Astrocyte (in vitro differentiated cells and primary cell): ENCODE measurements around the gene ELMO1. TPM values are rescaled to one million over a fixed set of nuclear protein-coding genes. Genes with fewer than 3 reads are reported as not detected.

Experiments used
- DNase-seq: peaks from one replicate; pipeline ENCODE4 v3.0.0-alpha.2; 2010; ENCODE audit warnings: low read depth
- FAIRE-seq: peaks from 2 replicates; lab custom pipeline; 2011; peaks lifted over from hg19 to GRCh38; lab: Jason Lieb, UNC
- H2AFZ ChIP-seq: 2 replicates; pipeline ENCODE4 v1.6.0; 2012; ENCODE audit warnings: low read depth, low read length, inconsistent platforms
- H3K27ac ChIP-seq: 2 replicates; pipeline ENCODE4 v1.5.1; 2011; ENCODE audit warnings: low read depth, low read length, inconsistent platforms
- H3K27me3 ChIP-seq: 2 replicates; pipeline ENCODE4 v1.6.0; 2011; ENCODE audit warnings: low read length, inconsistent platforms; ENCODE audit not compliant: insufficient read depth
- H3K36me3 ChIP-seq: 2 replicates; pipeline ENCODE4 v1.5.1; 2011; ENCODE audit warnings: low read length, inconsistent platforms; ENCODE audit not compliant: insufficient read depth
- H3K4me1 ChIP-seq: 2 replicates; pipeline ENCODE4 v1.5.1; 2011; ENCODE audit warnings: low read length, inconsistent platforms; ENCODE audit not compliant: insufficient read depth
- H3K4me2 ChIP-seq: 2 replicates; pipeline ENCODE4 v1.6.0; 2012; ENCODE audit warnings: low read length, inconsistent platforms
- H3K4me3 ChIP-seq: 2 replicates; pipeline ENCODE4 v1.5.1; 2011; ENCODE audit warnings: low read depth, mild to moderate bottlenecking, low read length, inconsistent platforms; ENCODE audit not compliant: insufficient read depth
- H3K79me2 ChIP-seq: 2 replicates; pipeline ENCODE4 v1.6.0; 2012; ENCODE audit warnings: mild to moderate bottlenecking, low read length, inconsistent platforms; ENCODE audit not compliant: insufficient read depth
- H3K9ac ChIP-seq: 2 replicates; pipeline ENCODE4 v1.6.0; 2012; ENCODE audit warnings: mild to moderate bottlenecking, low read length, inconsistent platforms
- H3K9me3 ChIP-seq: 2 replicates; pipeline ENCODE4 v1.5.1; 2012; ENCODE audit warnings: low read depth, mild to moderate bottlenecking, low read length, inconsistent platforms; ENCODE audit not compliant: insufficient read depth
- H4K20me1 ChIP-seq: 2 replicates; pipeline ENCODE4 v1.6.0; 2012; ENCODE audit warnings: low read length, inconsistent platforms; ENCODE audit not compliant: insufficient read depth
- H3K27ac Mint-ChIP-seq: one replicate; pipeline ENCODE4 v1.8.0; 2021; ENCODE audit warnings: mild to moderate bottlenecking, mixed read lengths; ENCODE audit not compliant: unreplicated experiment
- H3K27me3 Mint-ChIP-seq: one replicate; pipeline ENCODE4 v1.8.0; 2021; ENCODE audit warnings: low read depth, mixed read lengths; ENCODE audit not compliant: unreplicated experiment
- H3K36me3 Mint-ChIP-seq: one replicate; pipeline ENCODE4 v1.8.0; 2021; ENCODE audit warnings: low read depth, mixed read lengths; ENCODE audit not compliant: unreplicated experiment
- H3K4me1 Mint-ChIP-seq: one replicate; pipeline ENCODE4 v1.8.0; 2021; ENCODE audit warnings: low read depth, mixed read lengths; ENCODE audit not compliant: unreplicated experiment
- H3K4me3 Mint-ChIP-seq: one replicate; pipeline ENCODE4 v1.8.0; 2021; ENCODE audit warnings: mild to moderate bottlenecking, moderate library complexity, mixed read lengths; ENCODE audit not compliant: unreplicated experiment
- H3K9me3 Mint-ChIP-seq: one replicate; pipeline ENCODE4 v1.8.0; 2021; ENCODE audit warnings: mild to moderate bottlenecking, mixed read lengths; ENCODE audit not compliant: unreplicated experiment
- CTCF ChIP-seq: IDR thresholded peaks from 2 replicates; pipeline ENCODE4 v1.5.1; 2011; ENCODE audit warnings: low read depth, mild to moderate bottlenecking, inconsistent platforms, low read length, moderate library complexity; ENCODE audit not compliant: insufficient read depth
- EZH2 ChIP-seq: IDR thresholded peaks from 2 replicates; pipeline ENCODE4 v1.6.1; 2012; ENCODE audit warnings: mild to moderate bottlenecking, low read length, inconsistent platforms; ENCODE audit not compliant: insufficient read depth
- total RNA-seq: library from RNA; stranded (reverse); gene quantifications from 2 replicates; pipeline ENCODE4 v1.2.1, GENCODE V29; 2021

ELMO1 gene
- total RNA-seq, 1 donor from 2014 or later = 20.4 TPM

GRCh38 chr7:37248396-37248861, 200.2 kb downstream of the ELMO1 start:
- Histone ChIP-seq H3K27ac (no peak overlapping the region), H3K79me2 (no peaks in the 10 kb centered on the region), H3K9ac (no peak overlapping the region), H3K4me3 (no peak overlapping the region), H2AFZ (no peak overlapping the region), H3K4me1 (no peaks in the 10 kb centered on the region), H3K36me3 (no peaks in the 10 kb centered on the region), H4K20me1 (no peaks in the 10 kb centered on the region), H3K27me3 (no peaks in the 10 kb centered on the region), H3K4me2 (no peak overlapping the region), H3K9me3 (no peaks in the 10 kb centered on the region)
- Mint-ChIP-seq H3K4me1 (peaks cover 8% of the 10 kb centered on the region), H3K4me3 (no peak overlapping the region), H3K27ac (no peak overlapping the region), H3K36me3 (no peaks in the 10 kb centered on the region), H3K9me3 (peaks cover 8% of the 10 kb centered on the region), H3K27me3 (no peaks in the 10 kb centered on the region)
- DNase-seq = no peak
- FAIRE-seq = no peak
- TF ChIP-seq CTCF (no peak), EZH2 (no peak)

- H3K27me3 Mint-ChIP-seq = no peaks in the 10 kb centered on the region
- H3K27ac Mint-ChIP-seq = peak overlapping the region; percentile 19
- Histone ChIP-seq H2AFZ (no peak overlapping the region), H4K20me1 (no peaks in the 10 kb centered on the region), H3K27ac (no peak overlapping the region), H3K4me2 (no peak overlapping the region), H3K4me3 (no peak overlapping the region), H3K79me2 (no peaks in the 10 kb centered on the region), H3K36me3 (no peaks in the 10 kb centered on the region), H3K9me3 (no peaks in the 10 kb centered on the region), H3K9ac (no peak overlapping the region), H3K4me1 (no peaks in the 10 kb centered on the region), H3K27me3 (no peaks in the 10 kb centered on the region)
- TF ChIP-seq CTCF = no peak
- no peak for TF ChIP-seq EZH2
- H3K4me3 Mint-ChIP-seq = no peak overlapping the region
- no peaks in the 10 kb centered on the region for H3K36me3 Mint-ChIP-seq
- peaks cover 8% of the 10 kb centered on the region for H3K4me1 Mint-ChIP-seq
- DNase-seq (peak; percentile 9), FAIRE-seq (no peak)
- H3K9me3 Mint-ChIP-seq = peaks cover 8% of the 10 kb centered on the region
Observed at GRCh38 chr7:37247861-37248260, 200.8 kb downstream of the ELMO1 start.

GRCh38 chr7:37245590-37245989, 203.1 kb downstream of the ELMO1 start:
- Mint-ChIP-seq H3K27ac (no peak overlapping the region), H3K9me3 (no peaks in the 10 kb centered on the region), H3K4me3 (no peak overlapping the region), H3K36me3 (no peaks in the 10 kb centered on the region), H3K4me1 (peaks cover 8% of the 10 kb centered on the region), H3K27me3 (no peaks in the 10 kb centered on the region)
- DNase-seq (no peak), FAIRE-seq (no peak)
- Histone ChIP-seq H3K4me2 (no peak overlapping the region), H3K4me1 (no peaks in the 10 kb centered on the region), H3K9me3 (no peaks in the 10 kb centered on the region), H3K36me3 (no peaks in the 10 kb centered on the region), H3K4me3 (no peak overlapping the region), H3K9ac (no peak overlapping the region), H3K79me2 (no peaks in the 10 kb centered on the region), H3K27me3 (no peaks in the 10 kb centered on the region), H4K20me1 (no peaks in the 10 kb centered on the region), H2AFZ (no peak overlapping the region), H3K27ac (no peak overlapping the region)
- TF ChIP-seq EZH2 (no peak), CTCF (no peak)
